HEK293 (cell line): ENCODE data around the gene WDTC1.

Source experiments
- GLIS1 ChIP-seq: fragments of 450-650 bp; formaldehyde crosslinking; IDR thresholded peaks from 2 replicates; pipeline ENCODE4 v1.5.1; 2016; ENCODE audit warnings: missing biosample characterization, missing genetic modification characterization
- HIC1 ChIP-seq: fragments of 450-650 bp; formaldehyde crosslinking; IDR thresholded peaks from 2 replicates; pipeline ENCODE4 v1.5.1; 2016; ENCODE audit warnings: missing biosample characterization, missing genetic modification characterization
- IKZF3 ChIP-seq: fragments of 450-650 bp; IDR thresholded peaks from 2 replicates; pipeline ENCODE4 v1.5.0; 2018; ENCODE audit warnings: missing biosample characterization, mild to moderate bottlenecking, missing genetic modification characterization, moderate library complexity
- KLF7 ChIP-seq: fragments of 450-650 bp; formaldehyde crosslinking; IDR thresholded peaks from 2 replicates; pipeline ENCODE4 v1.5.1; 2016; ENCODE audit warnings: missing biosample characterization, missing genetic modification characterization, borderline replicate concordance
- KLF8 ChIP-seq: fragments of 450-650 bp; formaldehyde crosslinking; IDR thresholded peaks from 2 replicates; pipeline ENCODE4 v1.5.1; 2016; ENCODE audit warnings: missing biosample characterization, missing genetic modification characterization
- REST ChIP-seq: fragments of 450-650 bp; formaldehyde crosslinking; IDR thresholded peaks from 2 replicates; pipeline ENCODE4 v1.5.1; 2016; ENCODE audit warnings: missing biosample characterization, missing genetic modification characterization
- SALL2 ChIP-seq: fragments of 450-650 bp; formaldehyde crosslinking; IDR thresholded peaks from 2 replicates; pipeline ENCODE4 v1.5.0; 2017; ENCODE audit warnings: missing biosample characterization, mild to moderate bottlenecking, missing genetic modification characterization, borderline replicate concordance
- SCRT2 ChIP-seq: fragments of 450-650 bp; formaldehyde crosslinking; IDR thresholded peaks from 2 replicates; pipeline ENCODE4 v1.5.1; 2016; ENCODE audit warnings: missing biosample characterization, missing genetic modification characterization
- TCF7L2 ChIP-seq: IDR thresholded peaks from 2 replicates; pipeline ENCODE4 v1.6.1; 2011; ENCODE audit warnings: low read depth, mild to moderate bottlenecking, inconsistent platforms, low read length, moderate library complexity, borderline replicate concordance
- YY1 ChIP-seq: fragments of 450-650 bp; formaldehyde crosslinking; IDR thresholded peaks from 2 replicates; pipeline ENCODE4 v1.5.1; 2018; ENCODE audit warnings: missing biosample characterization, missing genetic modification characterization
- ZBTB1 ChIP-seq: fragments of 450-650 bp; formaldehyde crosslinking; IDR thresholded peaks from 2 replicates; pipeline ENCODE4 v1.5.1; 2016; ENCODE audit warnings: missing biosample characterization, missing genetic modification characterization
- ZBTB20 ChIP-seq: fragments of 450-650 bp; formaldehyde crosslinking; IDR thresholded peaks from 2 replicates; pipeline ENCODE4 v1.5.1; 2016; ENCODE audit warnings: missing biosample characterization, missing genetic modification characterization
- ZBTB6 ChIP-seq: fragments of 450-650 bp; formaldehyde crosslinking; IDR thresholded peaks from 2 replicates; pipeline ENCODE4 v1.5.1; 2017; ENCODE audit warnings: missing biosample characterization, missing genetic modification characterization
- ZNF140 ChIP-seq: fragments of 450-650 bp; formaldehyde crosslinking; IDR thresholded peaks from 2 replicates; pipeline ENCODE4 v1.5.1; 2016; ENCODE audit warnings: missing biosample characterization, missing genetic modification characterization
- ZNF155 ChIP-seq: fragments of 450-650 bp; formaldehyde crosslinking; IDR thresholded peaks from 2 replicates; pipeline ENCODE4 v1.5.1; 2016; ENCODE audit warnings: missing biosample characterization, missing genetic modification characterization
- ZNF2 ChIP-seq: fragments of 450-650 bp; formaldehyde crosslinking; IDR thresholded peaks from 2 replicates; pipeline ENCODE4 v1.5.1; 2016; ENCODE audit warnings: missing biosample characterization, missing genetic modification characterization
- ZNF221 ChIP-seq: fragments of 450-650 bp; formaldehyde crosslinking; IDR thresholded peaks from 2 replicates; pipeline ENCODE4 v1.5.1; 2017; ENCODE audit warnings: missing biosample characterization, missing genetic modification characterization, borderline replicate concordance
- ZNF280C ChIP-seq: fragments of 450-650 bp; formaldehyde crosslinking; IDR thresholded peaks from 2 replicates; pipeline ENCODE4 v1.5.1; 2016; ENCODE audit warnings: missing biosample characterization, missing genetic modification characterization
- ZNF398 ChIP-seq: fragments of 450-650 bp; formaldehyde crosslinking; IDR thresholded peaks from 2 replicates; pipeline ENCODE4 v1.5.1; 2017; ENCODE audit warnings: missing biosample characterization, missing genetic modification characterization
- ZNF558 ChIP-seq: fragments of 450-650 bp; formaldehyde crosslinking; IDR thresholded peaks from 2 replicates; pipeline ENCODE4 v1.5.1; 2016; ENCODE audit warnings: missing biosample characterization, missing genetic modification characterization
- ZNF571 ChIP-seq: fragments of 450-650 bp; formaldehyde crosslinking; IDR thresholded peaks from 2 replicates; pipeline ENCODE4 v1.5.0; 2017; ENCODE audit warnings: missing biosample characterization, missing genetic modification characterization
- ZNF580 ChIP-seq: fragments of 450-650 bp; formaldehyde crosslinking; IDR thresholded peaks from 2 replicates; pipeline ENCODE4 v1.5.1; 2016; ENCODE audit warnings: missing biosample characterization, missing genetic modification characterization
- ZNF600 ChIP-seq: fragments of 450-650 bp; formaldehyde crosslinking; IDR thresholded peaks from 2 replicates; pipeline ENCODE4 v1.5.1; 2016; ENCODE audit warnings: missing biosample characterization, missing genetic modification characterization
- ZNF624 ChIP-seq: fragments of 450-650 bp; formaldehyde crosslinking; IDR thresholded peaks from 2 replicates; pipeline ENCODE4 v1.5.1; 2017; ENCODE audit warnings: missing biosample characterization, missing genetic modification characterization
- ZNF626 ChIP-seq: fragments of 450-650 bp; sonication (Bioruptor Pico); formaldehyde crosslinking; IDR thresholded peaks from 2 replicates; pipeline ENCODE4 v1.5.1; 2018; ENCODE audit warnings: missing biosample characterization, missing genetic modification characterization, inconsistent platforms
- ZNF76 ChIP-seq: fragments of 450-650 bp; formaldehyde crosslinking; IDR thresholded peaks from 2 replicates; pipeline ENCODE4; 2016; ENCODE audit warnings: low read depth, missing biosample characterization, missing genetic modification characterization, borderline replicate concordance
- ZSCAN4 ChIP-seq: fragments of 450-650 bp; formaldehyde crosslinking; IDR thresholded peaks from 2 replicates; pipeline ENCODE4 v1.5.1; 2017; ENCODE audit warnings: missing biosample characterization, missing genetic modification characterization

Gene WDTC1

GRCh38 chr1:27321813-27322568 lies 87.6 kb downstream of the WDTC1 start, which contains the start of gene TMEM222 (continued):
- TF ChIP-seq IKZF3: peak; percentile 47; the same call in 1 of the 2 replicates
- TF ChIP-seq HIC1 (tag by site-specific recombination): 0 out of 2 replicates have a peak, but pooled peaks have one; percentile 82
- TF ChIP-seq SALL2 (tag by site-specific recombination): peak; percentile 88; the same call in 1 of the 2 replicates
- no peak for TF ChIP-seq ZNF626
- 0 out of 2 replicates have a peak, but pooled peaks have one; percentile 47 for TF ChIP-seq TCF7L2
- TF ChIP-seq KLF8 (tag by site-specific recombination): peak; percentile 99
- TF ChIP-seq ZBTB1 (tag by site-specific recombination): peak; percentile 73; the same call in 1 of the 2 replicates
- no peak for TF ChIP-seq ZNF624 (tag by site-specific recombination)
- peak; percentile 84 for TF ChIP-seq SCRT2 (tag by site-specific recombination)
- peak; percentile 93 for TF ChIP-seq ZNF580 (tag by site-specific recombination)
- no peak for TF ChIP-seq ZNF221
- TF ChIP-seq YY1 (tag by site-specific recombination): peak; percentile 97
- 0 out of 2 replicates have a peak, but pooled peaks have one; percentile 30 for TF ChIP-seq REST (tag by site-specific recombination)
- peak; percentile 67 for TF ChIP-seq ZSCAN4 (tag by site-specific recombination)
- peak; percentile 100 for TF ChIP-seq KLF7 (tag by site-specific recombination)
- TF ChIP-seq ZNF76 (tag by site-specific recombination): peak; percentile 89
- TF ChIP-seq ZNF398: no peak
- peak; percentile 66; the same call in 1 of the 2 replicates for TF ChIP-seq ZBTB20 (tag by site-specific recombination)
- no peak for TF ChIP-seq ZNF140 (tag by site-specific recombination)
- peak; percentile 96 for TF ChIP-seq ZNF2 (tag by site-specific recombination)
- TF ChIP-seq ZBTB6 (tag by site-specific recombination): peak; percentile 77
- no peak for TF ChIP-seq ZNF571 (tag by site-specific recombination)
- no peak for TF ChIP-seq ZNF155
- peak; percentile 50; the same call in 1 of the 2 replicates for TF ChIP-seq ZNF558 (tag by site-specific recombination)
- peak; percentile 50 for TF ChIP-seq GLIS1
- peak; percentile 83 for TF ChIP-seq ZNF600 (tag by site-specific recombination)
- no peak for TF ChIP-seq ZNF280C (tag by site-specific recombination)
